Liver (tissue), 9 donors: ENCODE results near the gene ANK3. TPM values are rescaled to one million over a fixed set of nuclear protein-coding genes. Genes with fewer than 3 reads are reported as not detected.

Experiments used
- DNase-seq: peaks from one replicate; pipeline ENCODE4 v3.0.0-alpha.2; 2017; ENCODE audit warnings: low spot score
- H3K27ac ChIP-seq, 2 donors: one replicate each; pipeline ENCODE4 v1.7.0; 2013; ENCODE audit warnings: inconsistent platforms in 2 of 2, low read length in 2 of 2, control low read depth in 1 of 2, low read depth in 1 of 2, mild to moderate bottlenecking in 1 of 2
- H3K27me3 ChIP-seq, 4 donors: one replicate each; pipeline versions ENCODE4 v1.6.1 to v1.7.0; 2013; ENCODE audit warnings: low read length in 3 of 4, inconsistent platforms in 1 of 4, mild to moderate bottlenecking in 1 of 4, moderate library complexity in 1 of 4; ENCODE audit not compliant: control insufficient read depth in 4 of 4, insufficient read depth in 4 of 4
- H3K36me3 ChIP-seq, 4 donors: one replicate each; pipeline versions ENCODE4 v1.6.1 to v1.7.0; 2013; ENCODE audit warnings: low read length in 3 of 4, mild to moderate bottlenecking in 3 of 4, low read depth in 1 of 4, moderate library complexity in 1 of 4; ENCODE audit not compliant: control insufficient read depth in 4 of 4, insufficient read depth in 3 of 4
- H3K4me1 ChIP-seq, 4 donors: one replicate each; pipeline versions ENCODE4 v1.6.1 to v1.7.0; 2013; ENCODE audit warnings: low read length in 3 of 4, mild to moderate bottlenecking in 3 of 4, moderate library complexity in 1 of 4; ENCODE audit not compliant: control insufficient read depth in 4 of 4, insufficient read depth in 4 of 4
- H3K4me3 ChIP-seq, 3 donors: one replicate each; pipeline versions ENCODE4 v1.6.1 to v1.7.0; 2013; ENCODE audit warnings: low read length in 3 of 3, control low read depth in 1 of 3, low read depth in 1 of 3, mild to moderate bottlenecking in 1 of 3
- H3K9ac ChIP-seq, 2 donors: one replicate each; pipeline ENCODE4 v1.7.0; 2013; ENCODE audit warnings: low read length in 2 of 2, mild to moderate bottlenecking in 2 of 2, moderate library complexity in 2 of 2, control low read depth in 1 of 2, low read depth in 1 of 2
- H3K9me3 ChIP-seq, 4 donors: one replicate each; pipeline versions ENCODE4 v1.6.1 to v1.7.0; 2013; ENCODE audit warnings: low read length in 3 of 4; ENCODE audit not compliant: control insufficient read depth in 4 of 4
- ATF3 ChIP-seq: IDR thresholded peaks from 2 replicates; pipeline ENCODE4 v1.6.1; 2016; ENCODE audit warnings: antibody characterized with exemption
- CTCF ChIP-seq: fragments of 150-350 bp; IDR thresholded peaks from 2 replicates; pipeline ENCODE4 v1.5.1; 2017; ENCODE audit warnings: improper control_type of control experiment, low read depth, low read length; ENCODE audit not compliant: missing input control
- EGR1 ChIP-seq, 2 donors: IDR thresholded peaks; 2 replicates each; pipeline ENCODE4 v1.6.1; 2016 to 2018; ENCODE audit warnings: antibody characterized with exemption in 2 of 2, low read depth in 2 of 2
- FOXA1 ChIP-seq: IDR thresholded peaks from 2 replicates; pipeline ENCODE4 v1.6.1; 2016; ENCODE audit warnings: antibody characterized with exemption
- FOXA2 ChIP-seq: IDR thresholded peaks from 2 replicates; pipeline ENCODE4 v1.6.1; 2016; ENCODE audit warnings: antibody characterized with exemption
- GABPA ChIP-seq, 2 donors: IDR thresholded peaks in 1 of 2; conservative IDR thresholded peaks in 1 of 2; 2 replicates each; pipeline ENCODE4 v1.6.1; 2016; ENCODE audit warnings: antibody characterized with exemption in 2 of 2, mild to moderate bottlenecking in 1 of 2, moderate library complexity in 1 of 2
- HNF4A ChIP-seq, 2 donors: conservative IDR thresholded peaks; 2 replicates each; pipeline ENCODE4 v1.6.1; 2016; ENCODE audit warnings: antibody characterized with exemption in 2 of 2, mild to moderate bottlenecking in 2 of 2
- HNF4G ChIP-seq: IDR thresholded peaks from 2 replicates; pipeline ENCODE4 v1.6.1; 2016; ENCODE audit warnings: antibody characterized with exemption
- JUND ChIP-seq, 2 donors: IDR thresholded peaks; 2 replicates each; pipeline ENCODE4 v1.6.1; 2016; ENCODE audit warnings: antibody characterized with exemption in 2 of 2
- MAX ChIP-seq: IDR thresholded peaks from 2 replicates; pipeline ENCODE4 v1.6.1; 2016; ENCODE audit warnings: antibody characterized with exemption
- NR2F2 ChIP-seq: IDR thresholded peaks from 2 replicates; pipeline ENCODE4 v1.6.1; 2016; ENCODE audit warnings: antibody characterized with exemption
- RAD21 ChIP-seq, 2 donors: IDR thresholded peaks; 2 replicates each; pipeline ENCODE4 v1.6.1; 2016; ENCODE audit warnings: antibody characterized with exemption in 2 of 2, mild to moderate bottlenecking in 2 of 2
- REST ChIP-seq: IDR thresholded peaks from 2 replicates; pipeline ENCODE4 v1.6.1; 2016; ENCODE audit warnings: antibody characterized with exemption, mild to moderate bottlenecking
- RXRA ChIP-seq, 2 donors: IDR thresholded peaks; 2 replicates each; pipeline ENCODE4 v1.6.1; 2017 to 2018; ENCODE audit warnings: antibody characterized with exemption in 2 of 2, mild to moderate bottlenecking in 1 of 2
- SP1 ChIP-seq: IDR thresholded peaks from 2 replicates; pipeline ENCODE4 v1.6.1; 2018; ENCODE audit warnings: antibody characterized with exemption, mild to moderate bottlenecking
- TAF1 ChIP-seq: conservative IDR thresholded peaks from 2 replicates; pipeline ENCODE4 v1.6.1; 2016; ENCODE audit warnings: antibody characterized with exemption, mild to moderate bottlenecking
- YY1 ChIP-seq: IDR thresholded peaks from 2 replicates; pipeline ENCODE4 v1.6.1; 2016; ENCODE audit warnings: antibody characterized with exemption, mild to moderate bottlenecking
- ZBTB33 ChIP-seq: IDR thresholded peaks from 2 replicates; pipeline ENCODE4 v1.6.1; 2016; ENCODE audit warnings: antibody characterized with exemption
- WGBS: extraction: QIAGEN DNeasy Blood & Tissue Kit; methylation state at CpG from one replicate; pipeline ENCODE4 v1.1.7; 2013; 5-methylcytosine and 5-hydroxymethylcytosine counted together
- polyA plus RNA-seq, 2 donors: library from polyadenylated mRNA; stranded (reverse) in 1 of 2; unstranded in 1 of 2; fragments of 200-250 nt in 1 of 2; fragments of >200 nt in 1 of 2; fragmentation: Nextera tagmentation in 1 of 2; extraction: Ambion mirVana in 1 of 2; gene quantifications; one replicate each; pipeline versions ENCODE4 v1.2.1 to v1.2.3, GENCODE V29; 2013 to 2015
- total RNA-seq, 2 donors: library from RNA; depleted of rRNA; stranded (reverse); fragments of >200 nt; gene quantifications; one replicate each; pipeline ENCODE4 v1.2.3, GENCODE V29; 2014
- donor health status: healthy.
- donor health status: healthy.
- donor health status: healthy.
- donor health status: healthy.
- donor health status: healthy.

ANK3 gene
- total and polyA plus RNA-seq, 4 donors, result 5.7 to 30.0 (median 9.7) TPM

- 73% methylated on average over 1 of the region's 1 CpG for WGBS
- Histone ChIP-seq H3K27ac (no peak overlapping the region), H3K27me3 (no peaks in the 10 kb centered on the region), H3K36me3 (no peaks in the 10 kb centered on the region), H3K9me3 (no peaks in the 10 kb centered on the region), H3K9ac (no peak overlapping the region), H3K4me1 (no peaks in the 10 kb centered on the region), H3K4me3 (no peak overlapping the region)
- TF ChIP-seq TAF1 (no peak), YY1 (no peak), GABPA (IDR thresholded peaks at IDR 0.05 in 1 of 2, conservative IDR thresholded peaks at IDR 0.05 in 1 of 2) (no peak), FOXA2 (no peak), REST (no peak), ZBTB33 (no peak), FOXA1 (no peak), MAX (no peak), EGR1 (IDR thresholded peaks at IDR 0.05; ENCODE audit: low read depth in 2 of 2) (no peak), CTCF (no peak), ATF3 (no peak), RAD21 (IDR thresholded peaks at IDR 0.05) (no peak), SP1 (no peak), HNF4A (conservative IDR thresholded peaks at IDR 0.05) (no peak), NR2F2 (no peak), RXRA (IDR thresholded peaks at IDR 0.05) (no peak), JUND (IDR thresholded peaks at IDR 0.05) (no peak), HNF4G (no peak)
- no peak for DNase-seq
Observed at GRCh38 chr10:60277656-60278055, 112.0 kb downstream of the ANK3 start.
